Natural killer cell (primary cell): Measurements from ENCODE around the gene SHD. TPM values are rescaled to one million over a fixed set of nuclear protein-coding genes. Genes with fewer than 3 reads are reported as not detected.
A peak's percentile ranks its signal among the peaks of the same experiment; 100 is the strongest.

Experiments used
- ATAC-seq, 3 donors: fragments of 150-1000 bp in 2 of 3; fragments of 200-7000 bp in 1 of 3; cut with Tn5 transposase; 1 replicate in 1 of 3; 2 replicates in 2 of 3; pipeline ENCODE4 v1.10.0; 2021; ENCODE audit warnings: mild to moderate bottlenecking in 2 of 3, moderate library complexity in 2 of 3
- DNase-seq, 2 donors: peaks; one replicate each; pipeline versions ENCODE4 v3.0.0 to v3.0.0-alpha.2; 2013 to 2021; ENCODE audit warnings: mixed read lengths in 1 of 2
- H3K27ac ChIP-seq: one replicate; pipeline ENCODE4 v1.5.1; 2013; ENCODE audit warnings: mild to moderate bottlenecking, low read length
- H3K27me3 ChIP-seq: one replicate; pipeline ENCODE4 v1.6.1; 2013; ENCODE audit warnings: low read length; ENCODE audit not compliant: control insufficient read depth, insufficient read depth
- H3K36me3 ChIP-seq: one replicate; pipeline ENCODE4 v1.6.1; 2013; ENCODE audit warnings: low read length; ENCODE audit not compliant: control insufficient read depth, insufficient read depth
- H3K4me1 ChIP-seq: one replicate; pipeline ENCODE4 v1.6.1; 2013; ENCODE audit warnings: low read length; ENCODE audit not compliant: control insufficient read depth, insufficient read depth
- H3K4me3 ChIP-seq: one replicate; pipeline ENCODE4 v1.5.1; 2013; ENCODE audit warnings: low read length
- H3K9me3 ChIP-seq: one replicate; pipeline ENCODE4 v1.6.1; 2013; ENCODE audit warnings: low read length; ENCODE audit not compliant: control insufficient read depth, insufficient read depth
- H3K27ac Mint-ChIP-seq, 2 donors: one replicate each; pipeline ENCODE4 v1.8.0; 2022; ENCODE audit warnings: mild to moderate bottlenecking in 2 of 2, mixed read lengths in 2 of 2, moderate library complexity in 1 of 2
- H3K27me3 Mint-ChIP-seq, 2 donors: one replicate each; pipeline ENCODE4 v1.8.0; 2022; ENCODE audit warnings: low read depth in 2 of 2, mixed read lengths in 2 of 2
- H3K36me3 Mint-ChIP-seq: one replicate; pipeline ENCODE4 v1.8.0; 2022; ENCODE audit warnings: mixed read lengths
- H3K4me1 Mint-ChIP-seq, 2 donors: one replicate each; pipeline ENCODE4 v1.8.0; 2022; ENCODE audit warnings: mixed read lengths in 2 of 2
- H3K4me3 Mint-ChIP-seq: one replicate; pipeline ENCODE4 v1.8.0; 2022; ENCODE audit warnings: mild to moderate bottlenecking, moderate library complexity, mixed read lengths
- H3K9me3 Mint-ChIP-seq, 2 donors: one replicate each; pipeline ENCODE4 v1.8.0; 2022; ENCODE audit warnings: mixed read lengths in 2 of 2
- CTCF ChIP-seq: fragments of 200-600 bp; IDR thresholded peaks from one replicate; pipeline ENCODE4 v1.8.0; 2022; ENCODE audit warnings: antibody characterized with exemption
- WGBS: methylation state at CpG from one replicate; pipeline ENCODE4 v1.1.7; 2013; ENCODE audit warnings: missing lambda C conversion rate; ENCODE audit not compliant: insufficient coverage; 5-methylcytosine and 5-hydroxymethylcytosine counted together
- intact Hi-C: fragments of 100-400 bp; cut with micrococcal nuclease; formaldehyde crosslinking; loops from one replicate; pipeline ENCODE4 v1.14.2; 2022
- total RNA-seq, 4 donors: library from RNA; stranded (reverse); fragments of 120-200 nt in 1 of 4; gene quantifications; one replicate each; pipeline versions ENCODE4 v1.2.3 to v1.2.4, GENCODE V29; 2013 to 2022

SHD gene
- total RNA-seq, 3 donors from 2014 or later (not counting 1 experiment from before 2014, with no cell fraction given) = 0.20 TPM; not detected in 2

DNA sequence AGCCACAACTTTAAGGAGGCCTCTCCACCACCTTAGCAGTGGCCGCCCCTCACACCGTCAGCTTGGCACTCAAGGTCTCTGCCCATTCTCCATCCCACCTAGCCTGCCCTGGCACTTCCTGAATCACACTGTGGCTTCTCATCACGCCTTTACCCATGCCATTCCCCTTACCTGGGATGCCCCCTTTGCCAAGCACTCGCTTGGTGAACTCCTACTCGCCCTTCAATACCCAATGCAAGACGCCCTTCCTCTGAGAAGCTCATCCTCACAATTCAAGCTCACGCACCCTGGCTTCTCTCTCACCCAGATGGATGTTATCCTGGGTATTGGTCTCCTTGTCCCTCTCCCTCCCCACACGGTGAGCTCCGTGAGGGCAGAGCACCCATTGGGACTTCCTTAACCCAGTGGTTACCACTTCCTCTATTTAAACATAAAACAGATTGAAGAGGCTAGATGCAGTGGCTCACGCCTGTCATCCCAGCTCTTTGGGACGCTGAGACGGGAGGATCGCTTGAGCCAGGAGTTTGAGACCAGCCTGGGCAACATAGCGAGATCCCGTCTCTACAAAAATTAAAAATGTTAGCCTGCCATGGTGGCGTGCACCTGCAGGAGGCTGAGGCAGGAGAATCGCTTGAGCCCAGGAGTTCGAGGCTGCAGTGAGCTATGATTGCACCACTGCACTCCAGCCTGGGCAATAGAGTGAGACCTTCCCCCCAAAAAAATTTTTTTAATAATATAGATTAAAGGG is 12.6 kb upstream of the SHD start:
- no peak for ATAC-seq
- H3K9me3 Mint-ChIP-seq = no peaks in the 10 kb centered on the region
- peak overlapping the region; percentile 88 to 91 for H3K27ac Mint-ChIP-seq
- peaks cover 49% of the 10 kb centered on the region for H3K4me1 ChIP-seq
- H3K9me3 ChIP-seq = no peaks in the 10 kb centered on the region
- no peaks in the 10 kb centered on the region for H3K27me3 Mint-ChIP-seq
- WGBS = 69% methylated on average over 15 of the region's 18 CpGs
- TF ChIP-seq CTCF = no peak
- no peaks in the 10 kb centered on the region for H3K27me3 ChIP-seq
- H3K36me3 Mint-ChIP-seq = no peaks in the 10 kb centered on the region
- peaks cover 32 to 48% of the 10 kb centered on the region in 2 donors for H3K4me1 Mint-ChIP-seq
- peaks cover 48% of the 10 kb centered on the region for H3K36me3 ChIP-seq
- peak overlapping the region; percentile 78 for H3K4me3 Mint-ChIP-seq
- DNase-seq = no peak
- no peak overlapping the region for H3K4me3 ChIP-seq
- intact Hi-C loops = loop anchor here (5.0 to 10.0 kb wide), 3 partner anchors 36 to 258 kb away; partner anchors contain the start of genes CHAF1A, FSD1, SH3GL1 and TMIGD2
- H3K27ac ChIP-seq = no peak overlapping the region

DNA sequence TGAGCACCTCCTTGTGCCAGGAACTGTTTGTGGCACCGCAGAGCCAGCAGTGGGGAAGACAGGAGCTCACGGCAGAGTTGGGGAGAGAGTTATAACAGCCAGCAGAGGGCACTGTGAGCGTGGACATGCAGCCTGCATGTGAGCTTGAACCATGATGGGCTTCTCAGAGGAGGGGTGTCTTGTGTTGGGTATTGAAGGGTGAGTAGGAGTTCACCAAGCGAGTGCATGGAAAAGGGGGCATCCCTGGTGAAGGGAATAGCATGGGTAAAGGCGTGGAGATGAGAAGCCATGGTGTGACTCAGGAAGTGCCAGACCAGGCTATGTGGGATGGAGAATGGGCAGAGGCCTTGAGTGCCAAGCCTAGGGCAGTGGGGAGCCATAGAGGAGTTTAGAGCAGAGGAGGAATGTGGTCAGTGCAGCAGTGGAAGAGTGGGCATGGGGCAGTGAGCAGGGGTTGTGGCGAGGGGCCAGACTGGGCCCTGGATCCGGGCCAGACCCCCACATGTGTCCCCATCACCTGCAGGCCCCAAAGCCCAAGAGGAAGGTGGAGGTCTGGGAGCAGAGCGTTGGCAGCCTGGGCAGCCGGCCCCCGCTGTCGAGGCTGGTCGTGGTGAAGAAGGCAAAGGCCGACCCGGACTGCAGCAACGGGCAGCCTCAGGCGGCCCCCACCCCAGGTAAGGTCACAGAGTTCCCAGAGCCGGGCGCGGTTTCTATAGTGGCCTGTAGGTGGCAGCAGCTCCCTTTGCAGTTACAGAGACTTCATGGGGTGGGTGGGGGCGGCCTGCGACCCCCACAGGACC is 11.8 kb upstream of the SHD start:
- peak overlapping the region in 1 of 2 donors; percentile 88 for H3K27ac Mint-ChIP-seq
- no peak overlapping the region for H3K27ac ChIP-seq
- peak overlapping the region; percentile 26 for H3K4me3 Mint-ChIP-seq
- ATAC-seq (peak; percentile 22 to 58 (median 43)), DNase-seq (peak; percentile 46 to 72)
- no peaks in the 10 kb centered on the region for H3K9me3 ChIP-seq
- peaks cover 32 to 48% of the 10 kb centered on the region in 2 donors for H3K4me1 Mint-ChIP-seq
- WGBS = 63% methylated on average over 20 of the region's 21 CpGs
- no peak overlapping the region for H3K4me3 ChIP-seq
- intact Hi-C loops = loop anchor here (1.0 to 10.0 kb wide), 4 partner anchors 35 to 258 kb away; partner anchors contain the start of genes CHAF1A, FSD1, SH3GL1 and TMIGD2
- H3K27me3 Mint-ChIP-seq = no peaks in the 10 kb centered on the region
- no peaks in the 10 kb centered on the region for H3K27me3 ChIP-seq
- H3K36me3 Mint-ChIP-seq = no peaks in the 10 kb centered on the region
- H3K9me3 Mint-ChIP-seq = no peaks in the 10 kb centered on the region
- H3K36me3 ChIP-seq = peaks cover 47% of the 10 kb centered on the region
- peak; percentile 79 for TF ChIP-seq CTCF
- peaks cover 49% of the 10 kb centered on the region for H3K4me1 ChIP-seq

GRCh38 chr19:4267901-4268815 is 10.9 kb upstream of the SHD start:
- TF ChIP-seq CTCF = peak; percentile 29
- Mint-ChIP-seq H3K9me3 (no peaks in the 10 kb centered on the region), H3K36me3 (no peaks in the 10 kb centered on the region), H3K27me3 (no peaks in the 10 kb centered on the region), H3K4me1 (peaks cover 32 to 47% of the 10 kb centered on the region in 2 donors), H3K4me3 (no peak overlapping the region), H3K27ac (no peak overlapping the region)
- Histone ChIP-seq H3K36me3 (peaks cover 39% of the 10 kb centered on the region), H3K4me3 (no peak overlapping the region), H3K27me3 (no peaks in the 10 kb centered on the region), H3K4me1 (peaks cover 45% of the 10 kb centered on the region), H3K27ac (no peak overlapping the region), H3K9me3 (no peaks in the 10 kb centered on the region)
- no peak for ATAC-seq
- no peak for DNase-seq
- WGBS = 86% methylated on average over 30 of the region's 30 CpGs
- intact Hi-C loops = loop anchor here (1.0 to 10.0 kb wide), 4 partner anchors 34 to 257 kb away; partner anchors contain the start of genes CHAF1A, FSD1, SH3GL1 and TMIGD2
